C4-2B (cell line): Measurements from ENCODE around the gene CTH.
"Not testable (repeated sequence)": the region's sequence is repeated elsewhere in the genome, so short reads cannot be mapped to it uniquely, and the experiment has no call there.

Source experiments
- CTCF ChIP-seq: fragments of 450-650 bp; conservative IDR thresholded peaks from 2 replicates; pipeline ENCODE4 v1.5.1; 2017; ENCODE audit warnings: mild to moderate bottlenecking
- ZFX ChIP-seq: fragments of 450-650 bp; IDR thresholded peaks from 2 replicates; pipeline ENCODE4 v1.6.1; 2017

DNA sequence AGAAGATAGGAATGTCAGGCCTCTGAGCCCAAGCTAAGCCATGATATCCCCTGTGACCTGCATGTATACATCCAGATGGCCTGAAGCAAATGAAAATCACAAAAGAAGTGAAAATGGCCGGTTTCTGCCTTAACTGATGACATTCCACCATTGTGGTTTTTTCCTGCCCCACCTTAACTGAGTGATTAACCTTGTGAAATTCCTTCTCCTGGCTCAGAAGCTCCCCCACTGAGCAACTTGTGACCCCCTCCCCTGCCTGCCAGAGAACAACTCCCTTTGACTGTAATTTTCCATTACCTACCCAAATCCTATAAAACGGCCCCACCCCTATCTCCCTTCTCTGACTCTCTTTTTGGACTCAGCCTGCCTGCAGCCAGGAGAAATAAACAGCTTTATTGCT lies 37.5 kb upstream of the CTH start:
- TF ChIP-seq CTCF, ZFX: not testable (repeated sequence)
